Upper lobe of left lung (tissue), 6 donors: ENCODE measurements around the gene ZNF207. TPM values are rescaled to one million over a fixed set of nuclear protein-coding genes. Genes with fewer than 3 reads are reported as not detected.

Experiments used
- ATAC-seq, 2 donors: fragments of 200-7000 bp; cut with Tn5 transposase; one replicate each; pipeline ENCODE4 v1.9.1; 2022; ENCODE audit warnings: mild to moderate bottlenecking in 2 of 2, moderate library complexity in 2 of 2; ENCODE audit not compliant: low FRiP score in 2 of 2
- DNase-seq, 2 donors: peaks; one replicate each; pipeline ENCODE4 v3.0.0-alpha.2; 2019 to 2020
- H3K27ac ChIP-seq, 4 donors: fragments of 200-600 bp; sonication (generic); one replicate each; pipeline ENCODE4 v1.5.1; 2016 to 2019
- H3K27me3 ChIP-seq, 4 donors: fragments of 200-600 bp; sonication (generic); one replicate each; pipeline ENCODE4 v1.5.1; 2017 to 2019
- H3K36me3 ChIP-seq, 4 donors: fragments of 200-600 bp; sonication (generic); one replicate each; pipeline ENCODE4 v1.5.1; 2016 to 2019
- H3K4me1 ChIP-seq, 4 donors: fragments of 200-600 bp; sonication (generic); one replicate each; pipeline ENCODE4 v1.5.1; 2018 to 2019
- H3K4me3 ChIP-seq, 4 donors: fragments of 200-600 bp; sonication (generic); one replicate each; pipeline ENCODE4 v1.5.1; 2017 to 2019; ENCODE audit warnings: mild to moderate bottlenecking in 2 of 4, moderate library complexity in 1 of 4
- H3K9me3 ChIP-seq, 4 donors: fragments of 200-600 bp; sonication (generic); one replicate each; pipeline ENCODE4 v1.5.1; 2018 to 2019
- CTCF ChIP-seq, 6 experiments: fragments of 450-650 bp in 4 of 6; fragments of 200-600 bp in 2 of 6; sonication (generic) in 2 of 6; IDR thresholded peaks; one replicate each; pipeline ENCODE4 v1.5.1; 2016 to 2019; ENCODE audit warnings: antibody characterized with exemption in 6 of 6
- EP300 ChIP-seq, 4 donors: sonication (generic); formaldehyde crosslinking; IDR thresholded peaks; one replicate each; pipeline ENCODE4 v1.5.1; 2017; ENCODE audit warnings: antibody characterized with exemption in 4 of 4, control low read depth in 2 of 4
- POLR2A ChIP-seq, 4 donors: fragments of 450-650 bp; IDR thresholded peaks; one replicate each; pipeline ENCODE4 v1.5.1; 2016 to 2017; ENCODE audit warnings: antibody characterized with exemption in 4 of 4, mild to moderate bottlenecking in 2 of 4
- POLR2AphosphoS5 ChIP-seq, 2 donors: sonication (generic); formaldehyde crosslinking; IDR thresholded peaks; one replicate each; pipeline ENCODE4 v1.5.1; 2017; ENCODE audit warnings: antibody characterized with exemption in 2 of 2
- WGBS, 2 donors: methylation state at CpG; one replicate each; pipeline ENCODE4 v1.1.5; 2017 to 2018; 5-methylcytosine and 5-hydroxymethylcytosine counted together
- total RNA-seq, 6 donors: library from RNA; depleted of rRNA in 4 of 6; stranded (reverse); fragments of >200 nt in 4 of 6; gene quantifications; one replicate each; pipeline versions ENCODE4 v1.1.0 to v1.2.1, GENCODE V29; 2016 to 2021
- donor health status: DM: no; HTN: no; CAD: no; lungs with moderate emphysema.
- donor health status: DM: no; HTN: yes; CAD: no; lungs with severe emphysema.

ZNF207 gene
- total RNA-seq, 6 donors from 2014 or later: 102 to 159 (median 129) TPM

- ATAC-seq (peak; percentile 93 to 95), DNase-seq (peak; percentile 81 to 94)
- peaks cover 0 to 16% (median 8%) of the 10 kb centered on the region in 4 donors for H3K36me3 ChIP-seq
- peak within 1 kb of the TSS; percentile 68 to 81 (median 79) for H3K27ac ChIP-seq
- peaks cover 5 to 17% (median 15%) of the 10 kb centered on the region in 4 donors for H3K4me1 ChIP-seq
- 7 to 11% methylated on average over 13 to 47 of the region's 47 CpGs for WGBS, 2 donors
- peak within 1 kb of the TSS; percentile 48 to 76 (median 74) for H3K4me3 ChIP-seq
- TF ChIP-seq CTCF (IDR thresholded peaks at IDR 0.05) (no peak), POLR2A (IDR thresholded peaks at IDR 0.05) (peak in 1 of 4 donors; percentile 64), POLR2AphosphoS5 (IDR thresholded peaks at IDR 0.05) (peak in 1 of 2 donors; percentile 61), EP300 (IDR thresholded peaks at IDR 0.05) (no peak)
- H3K27me3 ChIP-seq: no peaks in the 10 kb centered on the region
- no peaks in the 10 kb centered on the region for H3K9me3 ChIP-seq
These were observed 7.9 kb upstream of the ZNF207 start, which contains the start of gene C17orf75 for GRCh38 chr17:32341857-32342602. C17orf75 (minus strand) TSS chr17:32342173; CDS start chr17:32342139, 34 bp downstream.

- Histone ChIP-seq H3K27ac (peak overlapping the region in 3 of 4 donors; percentile 68 to 81 (median 80)), H3K4me1 (peaks cover 5 to 17% (median 15%) of the 10 kb centered on the region in 4 donors)
- no peak for ATAC-seq
These were observed 7.2 kb upstream of the ZNF207 start for GRCh38 chr17:32342603-32343325.

GRCh38 chr17:32345951-32346600 lies 3.9 kb upstream of the ZNF207 start:
- DNase-seq (no peak), ATAC-seq (no peak)
- 87 to 92% methylated on average over 11 of the region's 11 CpGs for WGBS, 2 donors
- Histone ChIP-seq H3K36me3 (no peaks in the 10 kb centered on the region), H3K4me3 (no peak overlapping the region), H3K4me1 (peaks cover 9 to 21% (median 14%) of the 10 kb centered on the region in 4 donors), H3K9me3 (no peaks in the 10 kb centered on the region), H3K27me3 (no peaks in the 10 kb centered on the region), H3K27ac (no peak overlapping the region)
- TF ChIP-seq EP300 (IDR thresholded peaks at IDR 0.05) (no peak), CTCF (IDR thresholded peaks at IDR 0.05) (no peak), POLR2AphosphoS5 (IDR thresholded peaks at IDR 0.05) (no peak), POLR2A (IDR thresholded peaks at IDR 0.05) (no peak)

More at GRCh38 chr17:32342603-32343325, 7.2 kb upstream of the ZNF207 start:
- Histone ChIP-seq H3K4me3 (peak overlapping the region in 3 of 4 donors; percentile 48 to 76 (median 75)), H3K9me3 (no peaks in the 10 kb centered on the region), H3K27me3 (no peaks in the 10 kb centered on the region), H3K36me3 (peaks cover 0 to 11% (median 5%) of the 10 kb centered on the region in 4 donors)
- DNase-seq: no peak
- WGBS, 2 donors: 64 to 68% methylated on average over 14 of the region's 14 CpGs
- TF ChIP-seq EP300 (IDR thresholded peaks at IDR 0.05): no peak
- no peak for TF ChIP-seq CTCF (IDR thresholded peaks at IDR 0.05)
- TF ChIP-seq POLR2A (IDR thresholded peaks at IDR 0.05): no peak
- no peak for TF ChIP-seq POLR2AphosphoS5 (IDR thresholded peaks at IDR 0.05)

- Histone ChIP-seq H3K4me3 (no peak overlapping the region), H3K4me1 (peaks cover 18 to 31% (median 24%) of the 10 kb centered on the region in 4 donors), H3K36me3 (peaks cover 0 to 13% (median 8%) of the 10 kb centered on the region in 4 donors), H3K27ac (no peak overlapping the region), H3K27me3 (no peaks in the 10 kb centered on the region), H3K9me3 (no peaks in the 10 kb centered on the region)
- ATAC-seq (no peak), DNase-seq (no peak)
- WGBS, 2 donors: 95 to 97% methylated on average over 2 of the region's 2 CpGs
- TF ChIP-seq CTCF (IDR thresholded peaks at IDR 0.05) (no peak), EP300 (IDR thresholded peaks at IDR 0.05) (no peak), POLR2A (IDR thresholded peaks at IDR 0.05) (no peak), POLR2AphosphoS5 (IDR thresholded peaks at IDR 0.05) (no peak)
These were observed 1.5 kb upstream of the ZNF207 start for GRCh38 chr17:32348483-32348800.
